HepG2 (cell line): ENCODE measurements around the gene FAM32A. TPM values are rescaled to one million over a fixed set of nuclear protein-coding genes. Genes with fewer than 3 reads are reported as not detected.

Experiments used
- FOXJ3 ChIP-seq: sonication (generic); formaldehyde crosslinking; IDR thresholded peaks from 2 replicates; pipeline ENCODE4 v1.4.0; 2020; ENCODE audit warnings: missing genetic modification reagents, mild to moderate bottlenecking, borderline replicate concordance
- SETDB1 ChIP-seq: sonication (generic); formaldehyde crosslinking; IDR thresholded peaks from 2 replicates; pipeline ENCODE4 v1.5.1; 2020; ENCODE audit warnings: missing genetic modification reagents, mild to moderate bottlenecking, borderline replicate concordance
- STAG1 ChIP-seq: sonication (generic); formaldehyde crosslinking; IDR thresholded peaks from 2 replicates; pipeline ENCODE4 v1.4.0; 2020; ENCODE audit warnings: missing genetic modification reagents
- ZNF205 ChIP-seq: IDR thresholded peaks from 2 replicates; pipeline ENCODE4 v1.6.1; 2018; ENCODE audit warnings: missing biosample characterization, missing genetic modification reagents
- ZNF33A ChIP-seq: sonication (generic); formaldehyde crosslinking; IDR thresholded peaks from 2 replicates; pipeline ENCODE4 v1.5.1; 2020; ENCODE audit warnings: missing genetic modification reagents, mild to moderate bottlenecking, moderate library complexity, borderline replicate concordance
- polyA plus RNA-seq, 8 experiments: library from polyadenylated mRNA; depleted of rRNA in 3 of 8; stranded (reverse) in 7 of 8; unstranded in 1 of 8; fragments of >200 nt; fragmentation: Illumina TruSeq in 4 of 8; extraction: Trizol in 4 of 8; gene quantifications; 2 replicates each; pipeline versions ENCODE4 v1.2.1 to v1.2.3, GENCODE V29; 2011 to 2016; ENCODE audit warnings: low read depth in 4 of 8, missing spikeins in 1 of 8, mixed read lengths in 1 of 8; ENCODE audit not compliant: insufficient read depth in 1 of 8
- total RNA-seq, 5 experiments: library from RNA; depleted of rRNA; stranded (reverse); fragments of >200 nt; fragmentation: Illumina TruSeq; extraction: Trizol; gene quantifications; 2 replicates each; pipeline ENCODE4 v1.2.3, GENCODE V29; 2016; ENCODE audit warnings: low read depth in 1 of 5
- TF ChIP-seq, protein P1 (sequence below), 2 experiments: sonication (generic) in 1 of 2; formaldehyde crosslinking in 1 of 2; IDR thresholded peaks; 2 replicates each; pipeline versions ENCODE4 v1.4.0 to v1.6.1; 2018 to 2020; ENCODE audit warnings: missing genetic modification reagents in 2 of 2, borderline replicate concordance in 1 of 2, low read depth in 1 of 2, mild to moderate bottlenecking in 1 of 2, missing biosample characterization in 1 of 2
- TF ChIP-seq, protein P2 (sequence below): sonication (generic); formaldehyde crosslinking; IDR thresholded peaks from 2 replicates; pipeline ENCODE4 v1.5.0; 2020; ENCODE audit warnings: mild to moderate bottlenecking, missing genetic modification reagents, moderate library complexity
- TF ChIP-seq, protein P3 (sequence below), 2 experiments: fragments of 450-650 bp in 1 of 2; sonication (generic) in 1 of 2; formaldehyde crosslinking; IDR thresholded peaks; 2 replicates each; pipeline versions ENCODE4 v1.5.0 to v1.8.0; 2020 to 2022; ENCODE audit warnings: mild to moderate bottlenecking in 1 of 2, missing genetic modification reagents in 1 of 2
- TF ChIP-seq, protein P4 (sequence below): sonication (generic); formaldehyde crosslinking; IDR thresholded peaks from 2 replicates; pipeline ENCODE4 v1.4.0; 2020; ENCODE audit warnings: missing genetic modification reagents, borderline replicate concordance
- TF ChIP-seq, protein P5 (sequence below): sonication (generic); formaldehyde crosslinking; IDR thresholded peaks from 2 replicates; pipeline ENCODE4 v1.8.1; 2023; ENCODE audit warnings: mild to moderate bottlenecking, inconsistent platforms, moderate library complexity, missing genetic modification reagents, borderline replicate concordance

The FAM32A gene
- total and polyA plus RNA-seq, 2 of the 13 experiments (the other 11 are each of a cell fraction or from before 2014, with no cell fraction given) = 85.8 to 86.2 TPM

DNA sequence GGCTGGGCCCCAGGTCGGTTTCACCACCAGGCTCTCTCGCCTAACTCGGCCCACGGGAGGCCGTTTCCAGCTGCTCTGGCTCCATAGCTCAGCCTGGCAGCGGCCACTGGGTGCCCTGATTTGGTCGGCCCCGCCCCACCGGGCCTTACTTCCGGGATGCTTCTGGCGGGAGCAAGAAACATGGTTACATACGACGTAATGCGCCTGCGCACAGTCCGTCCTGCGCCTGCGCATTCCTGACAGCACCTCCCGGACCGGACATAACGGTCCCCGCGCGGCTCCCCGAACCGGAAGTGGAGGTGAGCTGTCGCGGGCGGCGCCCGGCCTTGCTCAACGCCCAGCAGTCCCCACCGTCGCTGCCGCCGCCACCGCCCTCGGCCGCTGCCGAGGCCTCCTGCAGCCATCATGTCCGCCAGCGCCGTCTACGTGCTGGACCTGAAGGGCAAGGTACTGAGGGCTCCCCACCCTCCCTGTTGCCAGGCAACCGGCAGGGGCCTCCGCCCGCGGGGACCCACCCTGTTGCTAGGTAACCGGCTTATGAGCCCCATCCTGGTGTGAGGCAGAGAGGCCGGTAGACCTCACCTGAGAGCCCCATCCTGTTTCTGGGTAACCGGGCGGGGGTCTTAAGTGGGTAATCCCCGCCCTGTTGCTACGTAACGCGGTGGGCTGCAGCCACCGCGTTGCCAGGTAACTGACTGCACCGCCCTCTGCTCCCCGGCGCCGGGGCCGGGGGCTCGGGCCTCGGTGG is 12.6 kb downstream of the FAM32A start, which contains the start of gene AP1M1 (continued):
- TF ChIP-seq, protein P1, sequence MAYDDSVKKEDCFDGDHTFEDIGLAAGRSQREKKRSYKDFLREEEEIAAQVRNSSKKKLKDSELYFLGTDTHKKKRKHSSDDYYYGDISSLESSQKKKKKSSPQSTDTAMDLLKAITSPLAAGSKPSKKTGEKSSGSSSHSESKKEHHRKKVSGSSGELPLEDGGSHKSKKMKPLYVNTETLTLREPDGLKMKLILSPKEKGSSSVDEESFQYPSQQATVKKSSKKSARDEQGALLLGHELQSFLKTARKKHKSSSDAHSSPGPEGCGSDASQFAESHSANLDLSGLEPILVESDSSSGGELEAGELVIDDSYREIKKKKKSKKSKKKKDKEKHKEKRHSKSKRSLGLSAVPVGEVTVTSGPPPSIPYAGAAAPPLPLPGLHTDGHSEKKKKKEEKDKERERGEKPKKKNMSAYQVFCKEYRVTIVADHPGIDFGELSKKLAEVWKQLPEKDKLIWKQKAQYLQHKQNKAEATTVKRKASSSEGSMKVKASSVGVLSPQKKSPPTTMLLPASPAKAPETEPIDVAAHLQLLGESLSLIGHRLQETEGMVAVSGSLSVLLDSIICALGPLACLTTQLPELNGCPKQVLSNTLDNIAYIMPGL (CRISPR knock-in tag; IDR thresholded peaks at IDR 0.05; ENCODE audit: borderline replicate concordance in 1 of 2, low read depth in 1 of 2) = peak; percentile 15 to 66; a peak in 2 of 4 replicates
- TF ChIP-seq, protein P2, sequence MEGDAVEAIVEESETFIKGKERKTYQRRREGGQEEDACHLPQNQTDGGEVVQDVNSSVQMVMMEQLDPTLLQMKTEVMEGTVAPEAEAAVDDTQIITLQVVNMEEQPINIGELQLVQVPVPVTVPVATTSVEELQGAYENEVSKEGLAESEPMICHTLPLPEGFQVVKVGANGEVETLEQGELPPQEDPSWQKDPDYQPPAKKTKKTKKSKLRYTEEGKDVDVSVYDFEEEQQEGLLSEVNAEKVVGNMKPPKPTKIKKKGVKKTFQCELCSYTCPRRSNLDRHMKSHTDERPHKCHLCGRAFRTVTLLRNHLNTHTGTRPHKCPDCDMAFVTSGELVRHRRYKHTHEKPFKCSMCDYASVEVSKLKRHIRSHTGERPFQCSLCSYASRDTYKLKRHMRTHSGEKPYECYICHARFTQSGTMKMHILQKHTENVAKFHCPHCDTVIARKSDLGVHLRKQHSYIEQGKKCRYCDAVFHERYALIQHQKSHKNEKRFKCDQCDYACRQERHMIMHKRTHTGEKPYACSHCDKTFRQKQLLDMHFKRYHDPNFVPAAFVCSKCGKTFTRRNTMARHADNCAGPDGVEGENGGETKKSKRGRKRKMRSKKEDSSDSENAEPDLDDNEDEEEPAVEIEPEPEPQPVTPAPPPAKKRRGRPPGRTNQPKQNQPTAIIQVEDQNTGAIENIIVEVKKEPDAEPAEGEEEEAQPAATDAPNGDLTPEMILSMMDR (CRISPR knock-in tag) = no peak
- no peak for TF ChIP-seq ZNF33A (CRISPR knock-in tag)
- TF ChIP-seq, protein P3, sequence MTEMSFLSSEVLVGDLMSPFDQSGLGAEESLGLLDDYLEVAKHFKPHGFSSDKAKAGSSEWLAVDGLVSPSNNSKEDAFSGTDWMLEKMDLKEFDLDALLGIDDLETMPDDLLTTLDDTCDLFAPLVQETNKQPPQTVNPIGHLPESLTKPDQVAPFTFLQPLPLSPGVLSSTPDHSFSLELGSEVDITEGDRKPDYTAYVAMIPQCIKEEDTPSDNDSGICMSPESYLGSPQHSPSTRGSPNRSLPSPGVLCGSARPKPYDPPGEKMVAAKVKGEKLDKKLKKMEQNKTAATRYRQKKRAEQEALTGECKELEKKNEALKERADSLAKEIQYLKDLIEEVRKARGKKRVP (CRISPR knock-in tag; IDR thresholded peaks at IDR 0.05) = no peak
- TF ChIP-seq FOXJ3 (CRISPR knock-in tag) = no peak; the same call in 1 of the 2 replicates
- TF ChIP-seq, protein P4, sequence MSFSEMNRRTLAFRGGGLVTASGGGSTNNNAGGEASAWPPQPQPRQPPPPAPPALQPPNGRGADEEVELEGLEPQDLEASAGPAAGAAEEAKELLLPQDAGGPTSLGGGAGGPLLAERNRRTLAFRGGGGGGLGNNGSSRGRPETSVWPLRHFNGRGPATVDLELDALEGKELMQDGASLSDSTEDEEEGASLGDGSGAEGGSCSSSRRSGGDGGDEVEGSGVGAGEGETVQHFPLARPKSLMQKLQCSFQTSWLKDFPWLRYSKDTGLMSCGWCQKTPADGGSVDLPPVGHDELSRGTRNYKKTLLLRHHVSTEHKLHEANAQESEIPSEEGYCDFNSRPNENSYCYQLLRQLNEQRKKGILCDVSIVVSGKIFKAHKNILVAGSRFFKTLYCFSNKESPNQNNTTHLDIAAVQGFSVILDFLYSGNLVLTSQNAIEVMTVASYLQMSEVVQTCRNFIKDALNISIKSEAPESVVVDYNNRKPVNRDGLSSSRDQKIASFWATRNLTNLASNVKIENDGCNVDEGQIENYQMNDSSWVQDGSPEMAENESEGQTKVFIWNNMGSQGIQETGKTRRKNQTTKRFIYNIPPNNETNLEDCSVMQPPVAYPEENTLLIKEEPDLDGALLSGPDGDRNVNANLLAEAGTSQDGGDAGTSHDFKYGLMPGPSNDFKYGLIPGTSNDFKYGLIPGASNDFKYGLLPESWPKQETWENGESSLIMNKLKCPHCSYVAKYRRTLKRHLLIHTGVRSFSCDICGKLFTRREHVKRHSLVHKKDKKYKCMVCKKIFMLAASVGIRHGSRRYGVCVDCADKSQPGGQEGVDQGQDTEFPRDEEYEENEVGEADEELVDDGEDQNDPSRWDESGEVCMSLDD = peak; percentile 47; the same call in 1 of the 2 replicates
- no peak for TF ChIP-seq ZNF205 (CRISPR knock-in tag)
- TF ChIP-seq STAG1 = no peak
- TF ChIP-seq, protein P5, sequence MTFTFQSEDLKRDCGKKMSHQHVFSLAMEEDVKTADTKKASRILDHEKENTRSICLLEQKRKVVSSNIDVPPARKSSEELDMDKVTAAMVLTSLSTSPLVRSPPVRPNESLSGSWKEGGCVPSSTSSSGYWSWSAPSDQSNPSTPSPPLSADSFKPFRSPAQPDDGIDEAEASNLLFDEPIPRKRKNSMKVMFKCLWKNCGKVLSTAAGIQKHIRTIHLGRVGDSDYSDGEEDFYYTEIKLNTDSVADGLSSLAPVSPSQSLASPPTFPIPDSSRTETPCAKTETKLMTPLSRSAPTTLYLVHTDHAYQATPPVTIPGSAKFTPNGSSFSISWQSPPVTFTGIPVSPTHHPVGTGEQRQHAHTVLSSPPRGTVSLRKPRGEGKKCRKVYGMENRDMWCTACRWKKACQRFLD = peak; percentile 63; the same call in 1 of the 2 replicates
- no peak for TF ChIP-seq SETDB1
